Right lobe of liver (tissue), 4 donors: ENCODE results near the gene THAP4.

Experiments
- CTCF ChIP-seq, 4 donors: fragments of 200-600 bp in 3 of 4; fragments of 450-650 bp in 1 of 4; IDR thresholded peaks; one replicate each; pipeline versions ENCODE4 v1.5.1 to v1.8.0; 2016 to 2022; ENCODE audit warnings: antibody characterized with exemption in 4 of 4, mild to moderate bottlenecking in 2 of 4
- POLR2A ChIP-seq: fragments of 450-650 bp; IDR thresholded peaks from one replicate; pipeline ENCODE4 v1.6.1; 2017; ENCODE audit warnings: antibody characterized with exemption, mild to moderate bottlenecking
- donor health status: DM: no; HTN: no; CAD: no.
- donor health status: DM: no; HTN: no; CAD: no.
- donor health status: DM: no; HTN: yes; CAD: no.

- peak; percentile 53 to 71 (median 60) for TF ChIP-seq CTCF (IDR thresholded peaks at IDR 0.05)
- TF ChIP-seq POLR2A: no peak
Observed at GRCh38 chr2:241609859-241610793, 26.8 kb downstream of the THAP4 start.
